ENCODE results near the gene FLRT2.

Gene FLRT2

DNA sequence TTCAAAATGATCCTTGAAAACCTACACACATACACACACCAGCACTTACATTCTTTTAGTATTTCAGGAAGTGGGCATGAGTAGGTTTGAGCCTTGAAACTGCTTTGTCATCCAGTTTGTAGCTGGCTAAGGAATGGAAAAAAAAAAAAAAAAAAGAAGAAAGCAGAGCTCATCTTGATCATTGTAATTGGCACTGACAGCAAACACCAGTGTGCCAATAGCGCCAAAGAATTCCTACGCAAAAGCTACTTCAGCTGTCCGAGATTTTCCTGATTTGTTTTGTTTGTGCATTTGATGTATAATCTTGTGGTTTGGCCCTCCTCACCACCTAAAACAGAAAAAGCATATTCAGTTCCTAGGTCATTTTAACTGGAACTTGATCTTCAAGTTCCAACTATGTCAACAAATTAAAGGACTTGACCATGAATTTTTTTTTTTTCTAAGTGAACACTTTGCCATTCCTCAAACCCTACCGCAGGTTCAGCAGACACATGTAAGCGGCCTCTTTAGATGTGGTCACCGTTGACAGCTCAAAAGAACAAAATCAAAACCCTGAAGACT, 57.3 kb downstream of the FLRT2 start:
- Histone ChIP-seq H3K4me3 (replicated peaks; ENCODE audit: low read depth, low read length) (no peak overlapping the region), H3K36me3 (ENCODE audit: control insufficient read depth, insufficient read depth, low read length) (no peaks in the 10 kb centered on the region), H3K27me3 (replicated peaks; ENCODE audit: control insufficient read depth, insufficient read depth, low read length) (no peaks in the 10 kb centered on the region)
- TF ChIP-seq, protein P1, sequence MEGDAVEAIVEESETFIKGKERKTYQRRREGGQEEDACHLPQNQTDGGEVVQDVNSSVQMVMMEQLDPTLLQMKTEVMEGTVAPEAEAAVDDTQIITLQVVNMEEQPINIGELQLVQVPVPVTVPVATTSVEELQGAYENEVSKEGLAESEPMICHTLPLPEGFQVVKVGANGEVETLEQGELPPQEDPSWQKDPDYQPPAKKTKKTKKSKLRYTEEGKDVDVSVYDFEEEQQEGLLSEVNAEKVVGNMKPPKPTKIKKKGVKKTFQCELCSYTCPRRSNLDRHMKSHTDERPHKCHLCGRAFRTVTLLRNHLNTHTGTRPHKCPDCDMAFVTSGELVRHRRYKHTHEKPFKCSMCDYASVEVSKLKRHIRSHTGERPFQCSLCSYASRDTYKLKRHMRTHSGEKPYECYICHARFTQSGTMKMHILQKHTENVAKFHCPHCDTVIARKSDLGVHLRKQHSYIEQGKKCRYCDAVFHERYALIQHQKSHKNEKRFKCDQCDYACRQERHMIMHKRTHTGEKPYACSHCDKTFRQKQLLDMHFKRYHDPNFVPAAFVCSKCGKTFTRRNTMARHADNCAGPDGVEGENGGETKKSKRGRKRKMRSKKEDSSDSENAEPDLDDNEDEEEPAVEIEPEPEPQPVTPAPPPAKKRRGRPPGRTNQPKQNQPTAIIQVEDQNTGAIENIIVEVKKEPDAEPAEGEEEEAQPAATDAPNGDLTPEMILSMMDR (IDR thresholded peaks at IDR 0.05; ENCODE audit: insufficient read depth, low read length, poor library complexity, severe bottlenecking): no peak
- DNase-seq (ENCODE audit: extremely low read depth, insufficient read length): no peak

DNA sequence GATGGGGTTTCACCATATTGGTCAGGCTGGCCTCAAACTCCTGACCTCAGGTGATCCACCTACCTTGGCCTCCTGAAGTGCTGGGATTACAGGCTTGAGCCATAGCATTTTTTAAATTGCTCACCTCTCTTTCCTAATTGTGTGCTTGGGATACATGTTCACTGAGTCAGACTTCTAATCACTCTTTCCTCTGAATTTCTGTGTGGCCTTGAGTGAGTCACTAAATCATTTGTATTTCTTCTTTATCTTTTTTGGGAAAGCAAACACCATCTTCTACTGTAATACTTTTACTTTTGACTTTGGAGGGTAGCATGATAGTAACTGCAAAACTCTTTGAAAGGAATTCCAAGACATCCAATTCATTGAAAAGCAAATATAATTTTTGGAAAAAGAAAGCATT, 60.8 kb downstream of the FLRT2 start:
- Histone ChIP-seq H3K27me3 (replicated peaks; ENCODE audit: control insufficient read depth, insufficient read depth, low read length) (no peaks in the 10 kb centered on the region), H3K4me3 (replicated peaks; ENCODE audit: low read depth, low read length) (no peak overlapping the region), H3K36me3 (ENCODE audit: control insufficient read depth, insufficient read depth, low read length) (no peaks in the 10 kb centered on the region)
- TF ChIP-seq, protein P1 (IDR thresholded peaks at IDR 0.05; ENCODE audit: insufficient read depth, low read length, poor library complexity, severe bottlenecking): no peak
- DNase-seq (ENCODE audit: extremely low read depth, insufficient read length): no peak

DNA sequence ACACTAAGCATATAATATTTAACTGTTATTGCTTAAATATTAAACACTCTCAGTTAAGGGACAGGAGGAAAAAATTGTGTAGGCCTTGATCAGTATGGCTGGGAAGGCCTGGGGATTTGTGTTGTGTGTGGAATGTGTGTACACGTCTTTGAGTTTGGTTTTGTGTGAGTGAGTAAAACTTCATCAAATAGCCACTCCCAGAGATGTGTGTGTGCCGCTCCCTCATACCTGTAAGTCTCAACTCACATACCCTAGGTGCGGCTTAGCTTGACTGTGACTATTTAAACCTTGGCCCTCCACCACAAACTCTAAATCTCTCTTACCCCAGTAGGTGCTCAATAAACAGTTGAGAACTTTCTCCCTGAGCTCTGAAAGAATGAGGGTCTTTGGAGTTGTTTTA, 64.3 kb downstream of the FLRT2 start:
- no peak for DNase-seq (ENCODE audit: extremely low read depth, insufficient read length)
- TF ChIP-seq, protein P1 (IDR thresholded peaks at IDR 0.05; ENCODE audit: insufficient read depth, low read length, poor library complexity, severe bottlenecking): no peak
- H3K4me3 ChIP-seq (replicated peaks; ENCODE audit: low read depth, low read length): no peak overlapping the region
- H3K27me3 ChIP-seq (replicated peaks; ENCODE audit: control insufficient read depth, insufficient read depth, low read length): no peaks in the 10 kb centered on the region
- no peaks in the 10 kb centered on the region for H3K36me3 ChIP-seq (ENCODE audit: control insufficient read depth, insufficient read depth, low read length)

DNA sequence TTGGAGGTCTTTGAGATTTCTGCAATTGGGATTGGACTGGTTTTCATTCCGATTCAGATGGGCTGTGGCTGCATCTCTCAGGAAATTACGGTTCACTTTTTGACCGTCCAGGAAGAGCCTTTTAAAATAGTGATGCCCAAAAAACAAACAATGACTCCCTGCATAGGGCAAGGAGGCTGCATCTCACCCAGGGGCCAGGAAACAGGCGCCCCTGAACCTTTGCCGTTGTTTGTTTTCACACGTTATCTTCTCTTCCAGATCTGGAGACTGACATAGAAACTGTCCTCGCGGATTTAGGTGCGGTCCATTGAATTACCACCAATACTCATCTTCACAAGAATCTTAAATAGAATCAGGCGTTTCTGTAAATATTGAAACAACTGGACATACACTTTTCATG, 66.0 kb downstream of the FLRT2 start:
- no peaks in the 10 kb centered on the region for H3K27me3 ChIP-seq (replicated peaks; ENCODE audit: control insufficient read depth, insufficient read depth, low read length)
- TF ChIP-seq, protein P1 (IDR thresholded peaks at IDR 0.05; ENCODE audit: insufficient read depth, low read length, poor library complexity, severe bottlenecking): no peak

DNA sequence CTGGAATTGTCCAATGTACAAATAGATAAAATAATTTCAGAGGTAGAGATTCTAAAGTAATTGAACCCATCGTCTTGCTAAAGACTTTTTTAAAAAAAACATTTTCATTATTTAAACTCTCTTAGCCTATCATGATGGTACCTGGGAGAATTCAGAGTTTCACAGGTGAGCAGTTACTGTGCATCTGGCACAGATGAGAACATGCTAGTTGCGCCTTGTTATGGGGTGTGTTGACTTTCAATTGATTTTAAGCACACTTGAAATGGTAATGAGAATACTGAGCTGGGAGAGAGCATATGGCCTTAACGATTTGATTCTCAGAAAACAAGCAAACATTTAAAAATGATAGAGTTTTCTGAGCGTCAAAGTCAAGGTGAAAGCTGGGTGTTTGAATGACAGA, 66.6 kb downstream of the FLRT2 start:
- H3K36me3 ChIP-seq (ENCODE audit: control insufficient read depth, insufficient read depth, low read length): no peaks in the 10 kb centered on the region
- H3K27me3 ChIP-seq (replicated peaks; ENCODE audit: control insufficient read depth, insufficient read depth, low read length): no peaks in the 10 kb centered on the region
- no peak overlapping the region for H3K4me3 ChIP-seq (replicated peaks; ENCODE audit: low read depth, low read length)
- DNase-seq (ENCODE audit: extremely low read depth, insufficient read length): no peak
- TF ChIP-seq, protein P1 (IDR thresholded peaks at IDR 0.05; ENCODE audit: insufficient read depth, low read length, poor library complexity, severe bottlenecking): no peak

More for the DNA sequence above, 66.0 kb downstream of the FLRT2 start:
- DNase-seq (ENCODE audit: extremely low read depth, insufficient read length): no peak
- H3K4me3 ChIP-seq (replicated peaks; ENCODE audit: low read depth, low read length): no peak overlapping the region
- H3K36me3 ChIP-seq (ENCODE audit: control insufficient read depth, insufficient read depth, low read length): no peaks in the 10 kb centered on the region

GRCh38 chr14:85597701-85598100, 67.8 kb downstream of the FLRT2 start:
- no peak for DNase-seq (ENCODE audit: extremely low read depth, insufficient read length)
- H3K36me3 ChIP-seq (ENCODE audit: control insufficient read depth, insufficient read depth, low read length): no peaks in the 10 kb centered on the region
- H3K4me3 ChIP-seq (replicated peaks; ENCODE audit: low read depth, low read length): no peak overlapping the region
- H3K27me3 ChIP-seq (replicated peaks; ENCODE audit: control insufficient read depth, insufficient read depth, low read length): no peaks in the 10 kb centered on the region
- TF ChIP-seq, protein P1 (IDR thresholded peaks at IDR 0.05; ENCODE audit: insufficient read depth, low read length, poor library complexity, severe bottlenecking): no peak

Data from GM06990 (cell line).